ENCODE measurements around the gene LYPD5.

GRCh38 chr19:43779820-43780219, 22.4 kb downstream of the LYPD5 start:
- TF ChIP-seq POLR2A (IDR thresholded peaks at IDR 0.05) (no peak), CTCF (IDR thresholded peaks at IDR 0.05 in 4 of 5, conservative IDR thresholded peaks at IDR 0.05 in 1 of 5) (no peak)
